ENCODE measurements around the gene KIF16B. TPM values are rescaled to one million over a fixed set of nuclear protein-coding genes. Genes with fewer than 3 reads are reported as not detected.

KIF16B gene
- polyA plus RNA-seq, 1 experiment = 10.2 TPM

- no peak for TF ChIP-seq CTCF (IDR thresholded peaks at IDR 0.05; ENCODE audit: low read depth, low read length)
- no peak overlapping the region for H3K27ac ChIP-seq (ENCODE audit: low read depth, low read length)
- ChIA-PET POLR2A (no interaction called here), CTCF (no interaction called here)
- no peaks in the 10 kb centered on the region for H3K9me3 ChIP-seq (ENCODE audit: control insufficient read depth, insufficient read depth, low read length)
- no peak overlapping the region for H3K4me3 ChIP-seq (ENCODE audit: low read depth, low read length)
- no peaks in the 10 kb centered on the region for H3K27me3 ChIP-seq (ENCODE audit: control insufficient read depth, insufficient read depth, low read length)
- DNase-seq (ENCODE audit: low read depth, low spot score) = no peak
These were observed 194.4 kb downstream of the KIF16B start for GRCh38 chr20:16378712-16379370.

- no peak for TF ChIP-seq CTCF (IDR thresholded peaks at IDR 0.05; ENCODE audit: low read depth, low read length)
- DNase-seq (ENCODE audit: low read depth, low spot score) = no peak
These were observed 195.1 kb downstream of the KIF16B start for GRCh38 chr20:16378122-16378521.

GRCh38 chr20:16369441-16369840 is 203.8 kb downstream of the KIF16B start:
- no peaks in the 10 kb centered on the region for H3K9me3 ChIP-seq (ENCODE audit: control insufficient read depth, insufficient read depth, low read length)
- CTCF ChIA-PET = no interaction called here
- TF ChIP-seq CTCF (IDR thresholded peaks at IDR 0.05; ENCODE audit: low read depth, low read length) = no peak
- DNase-seq (ENCODE audit: low read depth, low spot score) = no peak
- no peaks in the 10 kb centered on the region for H3K27me3 ChIP-seq (ENCODE audit: control insufficient read depth, insufficient read depth, low read length)
- POLR2A ChIA-PET = no interaction called here
- no peak overlapping the region for H3K4me3 ChIP-seq (ENCODE audit: low read depth, low read length)
- no peak overlapping the region for H3K27ac ChIP-seq (ENCODE audit: low read depth, low read length)

More at GRCh38 chr20:16378122-16378521, 195.1 kb downstream of the KIF16B start:
- ChIA-PET POLR2A (no interaction called here), CTCF (no interaction called here)
- Histone ChIP-seq H3K4me3 (ENCODE audit: low read depth, low read length) (no peak overlapping the region), H3K27ac (ENCODE audit: low read depth, low read length) (no peak overlapping the region), H3K27me3 (ENCODE audit: control insufficient read depth, insufficient read depth, low read length) (no peaks in the 10 kb centered on the region), H3K9me3 (ENCODE audit: control insufficient read depth, insufficient read depth, low read length) (no peaks in the 10 kb centered on the region)

- Histone ChIP-seq H3K4me3 (ENCODE audit: low read depth, low read length) (no peak overlapping the region), H3K9me3 (ENCODE audit: control insufficient read depth, insufficient read depth, low read length) (no peaks in the 10 kb centered on the region), H3K27me3 (ENCODE audit: control insufficient read depth, insufficient read depth, low read length) (no peaks in the 10 kb centered on the region), H3K27ac (ENCODE audit: low read depth, low read length) (no peak overlapping the region)
- POLR2A ChIA-PET = no interaction called here
- CTCF ChIA-PET = no interaction called here
- DNase-seq (ENCODE audit: low read depth, low spot score) = peak; percentile 32
- TF ChIP-seq CTCF (IDR thresholded peaks at IDR 0.05; ENCODE audit: low read depth, low read length) = no peak
These were observed 204.5 kb downstream of the KIF16B start for GRCh38 chr20:16368645-16369292.

GRCh38 chr20:16367948-16368560 is 205.2 kb downstream of the KIF16B start:
- ChIA-PET CTCF (no interaction called here), POLR2A (no interaction called here)

More at GRCh38 chr20:16367948-16368560, 205.2 kb downstream of the KIF16B start:
- Histone ChIP-seq H3K27ac (ENCODE audit: low read depth, low read length) (no peak overlapping the region), H3K27me3 (ENCODE audit: control insufficient read depth, insufficient read depth, low read length) (no peaks in the 10 kb centered on the region), H3K9me3 (ENCODE audit: control insufficient read depth, insufficient read depth, low read length) (no peaks in the 10 kb centered on the region), H3K4me3 (ENCODE audit: low read depth, low read length) (no peak overlapping the region)
- TF ChIP-seq CTCF (IDR thresholded peaks at IDR 0.05; ENCODE audit: low read depth, low read length) = no peak
- no peak for DNase-seq (ENCODE audit: low read depth, low spot score)

Measured in AG04450 (cell line).